HG02588 (cell line): ENCODE measurements around the gene COMMD2.

Source experiments
- ATAC-seq: cut with Tn5 transposase; IDR thresholded peaks from one replicate; pipeline ENCODE4 v1.9.1; 2021; ENCODE audit warnings: mild to moderate bottlenecking, moderate library complexity; ENCODE audit not compliant: unreplicated experiment

Gene COMMD2

GRCh38 chr3:149764302-149764701, 12.0 kb upstream of the COMMD2 start:
- ATAC-seq, result no peak

- ATAC-seq, result no peak
Measured at GRCh38 chr3:149763565-149764195, 11.4 kb upstream of the COMMD2 start.

GRCh38 chr3:149753717-149754116, 1.4 kb upstream of the COMMD2 start:
- ATAC-seq, result no peak

- ATAC-seq, result no peak
Measured at GRCh38 chr3:149752788-149753136, 473 bp upstream of the COMMD2 start.

GRCh38 chr3:149751551-149751950, 738 bp downstream of the COMMD2 start:
- ATAC-seq, result no peak

GRCh38 chr3:149744606-149745005, 7.7 kb downstream of the COMMD2 start:
- no peak for ATAC-seq

GRCh38 chr3:149744151-149744550, 8.1 kb downstream of the COMMD2 start:
- no peak for ATAC-seq

- ATAC-seq, result no peak
Measured at GRCh38 chr3:149739396-149739795, 12.9 kb downstream of the COMMD2 start.

GRCh38 chr3:149738876-149739275, 13.4 kb downstream of the COMMD2 start:
- no peak for ATAC-seq

- no peak for ATAC-seq
Measured at GRCh38 chr3:149736953-149737205, 15.4 kb downstream of the COMMD2 start.

GRCh38 chr3:149736175-149736952, 15.9 kb downstream of the COMMD2 start:
- no peak for ATAC-seq

GRCh38 chr3:149732234-149732633, 20.1 kb downstream of the COMMD2 start:
- no peak for ATAC-seq

GRCh38 chr3:149727656-149728055, 24.6 kb downstream of the COMMD2 start:
- no peak for ATAC-seq

GRCh38 chr3:149726716-149727407, 25.4 kb downstream of the COMMD2 start:
- peak; percentile 82 for ATAC-seq

GRCh38 chr3:149723781-149724180, 28.5 kb downstream of the COMMD2 start:
- ATAC-seq, result no peak

- ATAC-seq, result no peak
Measured at GRCh38 chr3:149720918-149721317, 31.4 kb downstream of the COMMD2 start.

- ATAC-seq, result no peak
Measured at GRCh38 chr3:149717391-149718056, 34.8 kb downstream of the COMMD2 start.

- ATAC-seq, result no peak
Measured at GRCh38 chr3:149716984-149717383, 35.3 kb downstream of the COMMD2 start.

- no peak for ATAC-seq
Measured at GRCh38 chr3:149715247-149715646, 37.0 kb downstream of the COMMD2 start.

GRCh38 chr3:149713730-149714654, 38.3 kb downstream of the COMMD2 start:
- ATAC-seq, result no peak

GRCh38 chr3:149706905-149707304, 45.4 kb downstream of the COMMD2 start:
- no peak for ATAC-seq
